Ascending aorta (tissue), 2 donors: ENCODE results near the gene FXN. TPM values are rescaled to one million over a fixed set of nuclear protein-coding genes. Genes with fewer than 3 reads are reported as not detected.
"Not testable (repeated sequence)": the region's sequence is repeated elsewhere in the genome, so short reads cannot be mapped to it uniquely, and the experiment has no call there.

ENCODE experiments used
- DNase-seq, 2 donors: peaks; one replicate each; pipeline ENCODE4 v3.0.0-alpha.2; 2019; ENCODE audit warnings: low spot score in 2 of 2
- H3K27ac ChIP-seq, 2 donors: fragments of 200-600 bp; sonication (generic); one replicate each; pipeline ENCODE4 v1.5.1; 2016 to 2017; ENCODE audit warnings: mild to moderate bottlenecking in 1 of 2
- H3K27me3 ChIP-seq: fragments of 200-600 bp; sonication (generic); one replicate; pipeline ENCODE4 v1.5.1; 2017
- H3K36me3 ChIP-seq, 2 donors: fragments of 200-600 bp; sonication (generic); one replicate each; pipeline ENCODE4 v1.5.1; 2016
- H3K4me1 ChIP-seq, 2 donors: fragments of 200-600 bp; sonication (generic); one replicate each; pipeline ENCODE4 v1.5.1; 2016 to 2017; ENCODE audit warnings: mild to moderate bottlenecking in 1 of 2
- H3K4me3 ChIP-seq, 2 donors: fragments of 200-600 bp; sonication (generic); one replicate each; pipeline ENCODE4 v1.5.1; 2016 to 2017; ENCODE audit warnings: mild to moderate bottlenecking in 1 of 2
- H3K9me3 ChIP-seq, 2 donors: fragments of 200-600 bp; sonication (generic); one replicate each; pipeline ENCODE4 v1.5.1; 2016
- intact Hi-C: fragments of 100-400 bp; cut with DNase I; formaldehyde crosslinking; loops from one replicate; pipeline ENCODE4 v1.15.1; 2023
- total RNA-seq: library from RNA; depleted of rRNA; stranded (reverse); fragments of >200 nt; gene quantifications from one replicate; pipeline ENCODE4 v1.1.0, GENCODE V29; 2016
- TF ChIP-seq, protein P1 (sequence below), 3 experiments: fragments of 200-600 bp in 2 of 3; fragments of 450-650 bp in 1 of 3; sonication (generic) in 2 of 3; IDR thresholded peaks; one replicate each; pipeline ENCODE4 v1.5.1; 2016 to 2019; ENCODE audit warnings: antibody characterized with exemption in 3 of 3, mild to moderate bottlenecking in 1 of 3, moderate library complexity in 1 of 3

Gene FXN
- total RNA-seq, 1 donor from 2014 or later = not detected

DNA sequence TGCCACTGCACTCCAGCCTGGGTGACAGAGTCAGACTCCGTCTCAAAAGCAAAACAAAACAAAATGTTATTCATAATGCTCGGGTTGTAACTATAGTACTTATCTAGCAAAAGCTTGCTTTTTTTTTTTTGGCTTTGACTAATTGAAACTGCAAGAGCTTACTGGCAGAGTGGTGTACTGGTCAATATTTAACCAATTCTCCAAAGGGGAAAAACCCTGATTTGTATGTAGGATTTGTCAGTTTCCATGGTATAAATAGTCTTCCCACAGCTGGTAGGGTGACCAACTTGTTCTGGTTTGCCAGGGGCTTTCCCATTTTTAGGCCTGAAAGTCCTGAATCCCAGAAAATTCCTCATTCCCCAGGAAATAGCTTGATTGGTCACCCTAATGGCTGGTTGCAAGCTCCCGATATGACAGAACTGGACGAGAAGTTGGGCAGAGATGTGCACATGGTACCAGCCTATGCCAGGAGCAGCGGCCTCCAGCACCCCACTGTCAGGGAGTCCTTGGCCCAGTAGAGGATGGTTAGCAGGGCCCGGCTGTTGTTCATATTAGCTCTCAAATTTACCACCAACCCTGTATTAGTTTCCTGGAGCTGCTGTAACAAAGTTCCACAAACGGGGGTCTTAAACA lies 58.0 kb downstream of the FXN start:
- no peak overlapping the region for H3K4me3 ChIP-seq
- H3K27ac ChIP-seq = peak overlapping the region; percentile 45 to 60
- no peak for DNase-seq
- no peaks in the 10 kb centered on the region for H3K36me3 ChIP-seq
- TF ChIP-seq, protein P1, sequence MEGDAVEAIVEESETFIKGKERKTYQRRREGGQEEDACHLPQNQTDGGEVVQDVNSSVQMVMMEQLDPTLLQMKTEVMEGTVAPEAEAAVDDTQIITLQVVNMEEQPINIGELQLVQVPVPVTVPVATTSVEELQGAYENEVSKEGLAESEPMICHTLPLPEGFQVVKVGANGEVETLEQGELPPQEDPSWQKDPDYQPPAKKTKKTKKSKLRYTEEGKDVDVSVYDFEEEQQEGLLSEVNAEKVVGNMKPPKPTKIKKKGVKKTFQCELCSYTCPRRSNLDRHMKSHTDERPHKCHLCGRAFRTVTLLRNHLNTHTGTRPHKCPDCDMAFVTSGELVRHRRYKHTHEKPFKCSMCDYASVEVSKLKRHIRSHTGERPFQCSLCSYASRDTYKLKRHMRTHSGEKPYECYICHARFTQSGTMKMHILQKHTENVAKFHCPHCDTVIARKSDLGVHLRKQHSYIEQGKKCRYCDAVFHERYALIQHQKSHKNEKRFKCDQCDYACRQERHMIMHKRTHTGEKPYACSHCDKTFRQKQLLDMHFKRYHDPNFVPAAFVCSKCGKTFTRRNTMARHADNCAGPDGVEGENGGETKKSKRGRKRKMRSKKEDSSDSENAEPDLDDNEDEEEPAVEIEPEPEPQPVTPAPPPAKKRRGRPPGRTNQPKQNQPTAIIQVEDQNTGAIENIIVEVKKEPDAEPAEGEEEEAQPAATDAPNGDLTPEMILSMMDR (IDR thresholded peaks at IDR 0.05) = no peak
- H3K9me3 ChIP-seq = no peaks in the 10 kb centered on the region
- peaks cover 0 to 26% of the 10 kb centered on the region in 2 donors for H3K4me1 ChIP-seq
- no peaks in the 10 kb centered on the region for H3K27me3 ChIP-seq
- intact Hi-C loops = no loop called here

DNA sequence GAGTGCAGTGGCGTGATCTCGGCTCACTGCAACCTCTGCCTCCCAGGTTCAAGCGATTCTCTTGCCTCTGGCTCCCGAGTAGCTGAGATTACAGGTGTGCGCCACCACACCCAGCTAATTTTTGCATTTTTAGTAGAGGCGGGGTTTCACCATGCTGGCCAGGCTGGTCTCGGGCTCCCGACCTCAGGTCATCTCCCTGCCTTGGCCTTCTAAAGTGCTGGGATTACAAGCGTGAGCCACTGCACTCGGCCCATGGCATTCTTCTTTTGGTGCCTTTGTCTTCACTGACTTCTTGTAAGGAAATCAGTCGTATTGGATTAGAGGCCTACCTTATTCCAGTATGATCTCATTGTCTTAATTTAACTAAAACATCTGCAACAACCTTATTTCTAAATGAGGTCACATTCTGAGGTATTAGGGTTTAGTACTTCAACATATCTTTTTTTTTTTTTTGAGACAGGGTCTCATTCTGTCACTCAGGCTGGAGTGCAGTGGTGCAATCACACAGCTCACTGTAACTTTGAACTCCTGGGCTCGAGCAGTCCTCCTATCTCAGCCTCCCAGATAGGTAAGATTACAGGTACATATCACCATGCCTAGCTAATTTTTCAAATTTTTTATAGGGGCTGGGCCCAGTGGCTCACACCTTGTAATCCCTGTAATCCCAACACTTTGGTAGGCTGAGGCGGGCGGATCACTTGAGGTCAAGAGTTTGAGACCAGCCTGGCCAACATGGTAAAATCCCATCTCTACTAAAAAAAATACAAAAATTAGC lies 59.0 kb downstream of the FXN start:
- H3K36me3 ChIP-seq, H3K27me3 ChIP-seq, DNase-seq, H3K4me3 ChIP-seq, H3K9me3 ChIP-seq: not testable (repeated sequence)
- intact Hi-C loops = loop anchor here (5.0 kb wide), 1 partner anchor 83 kb away; no protein-coding TSS in a partner anchor
- H3K27ac ChIP-seq = peak overlapping the region in 1 of 2 donors; percentile 60
- H3K4me1 ChIP-seq = peaks cover 0 to 29% of the 10 kb centered on the region in 2 donors

DNA sequence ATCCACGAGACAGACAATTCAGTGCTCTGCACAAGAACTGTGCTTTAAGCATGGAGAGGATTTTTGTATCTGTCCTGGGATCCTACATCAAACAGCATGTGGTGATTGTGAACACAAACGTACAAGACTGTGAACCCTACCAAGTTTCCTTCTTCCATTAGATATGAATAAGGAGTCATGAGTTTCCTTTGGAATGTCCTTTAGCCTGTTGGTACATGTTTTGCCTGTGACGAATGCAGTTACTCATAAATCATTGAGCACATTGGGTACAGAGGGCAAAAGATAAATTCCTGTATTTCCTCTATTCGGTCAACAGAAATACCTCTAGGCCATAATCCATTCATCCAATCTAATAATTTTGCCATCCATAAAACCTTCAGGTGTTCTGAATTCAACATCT lies 61.5 kb downstream of the FXN start:
- H3K27me3 ChIP-seq = no peaks in the 10 kb centered on the region
- no peaks in the 10 kb centered on the region for H3K9me3 ChIP-seq
- H3K27ac ChIP-seq = peak overlapping the region; percentile 74 to 87
- no peak overlapping the region for H3K4me3 ChIP-seq
- no peak for DNase-seq
- no peaks in the 10 kb centered on the region for H3K36me3 ChIP-seq
- H3K4me1 ChIP-seq = peaks cover 0 to 29% of the 10 kb centered on the region in 2 donors
- intact Hi-C loops = loop anchor here (2.0 to 5.0 kb wide), 2 partner anchors 18 to 80 kb away; no protein-coding TSS in a partner anchor
- TF ChIP-seq, protein P1 (IDR thresholded peaks at IDR 0.05) = no peak

DNA sequence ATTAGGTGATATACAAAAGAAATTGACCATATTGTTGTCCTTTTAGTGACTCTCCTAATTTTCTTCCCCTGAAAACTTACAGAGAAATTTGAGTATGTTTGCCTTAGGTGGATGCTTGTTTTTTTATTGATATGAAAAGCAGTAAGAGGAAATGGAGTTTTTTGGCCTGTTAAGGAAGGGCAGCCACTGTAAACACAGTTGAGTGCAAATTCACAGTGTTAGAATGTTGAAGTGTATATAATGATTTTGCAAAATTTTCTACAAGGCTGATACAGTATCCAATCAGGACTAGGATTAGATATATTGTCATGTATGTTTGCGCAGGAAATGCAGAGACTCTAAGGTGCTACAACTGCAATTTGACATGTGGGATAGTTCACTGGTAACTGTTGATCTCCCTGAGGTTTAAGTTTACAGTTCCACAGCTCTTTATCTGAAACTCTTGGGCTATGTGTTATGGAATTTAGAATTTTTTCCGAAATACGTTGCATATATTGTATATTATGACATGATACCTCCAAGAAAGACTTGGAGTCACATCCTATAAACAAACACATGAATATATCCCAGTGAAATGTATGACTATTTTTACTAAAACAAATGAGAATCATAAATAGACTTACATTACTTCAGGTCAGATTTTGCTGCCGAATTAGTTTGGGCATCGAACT lies 62.5 kb downstream of the FXN start:
- no peak for DNase-seq
- TF ChIP-seq, protein P1 (IDR thresholded peaks at IDR 0.05) = no peak
- Histone ChIP-seq H3K27me3 (no peaks in the 10 kb centered on the region), H3K36me3 (no peaks in the 10 kb centered on the region), H3K9me3 (no peaks in the 10 kb centered on the region), H3K4me1 (peaks cover 0 to 29% of the 10 kb centered on the region in 2 donors), H3K4me3 (no peak overlapping the region), H3K27ac (peak overlapping the region; percentile 74 to 87)
- intact Hi-C loops = loop anchor here (1.0 to 5.0 kb wide), 4 partner anchors 19 to 79 kb away; no protein-coding TSS in a partner anchor

DNA sequence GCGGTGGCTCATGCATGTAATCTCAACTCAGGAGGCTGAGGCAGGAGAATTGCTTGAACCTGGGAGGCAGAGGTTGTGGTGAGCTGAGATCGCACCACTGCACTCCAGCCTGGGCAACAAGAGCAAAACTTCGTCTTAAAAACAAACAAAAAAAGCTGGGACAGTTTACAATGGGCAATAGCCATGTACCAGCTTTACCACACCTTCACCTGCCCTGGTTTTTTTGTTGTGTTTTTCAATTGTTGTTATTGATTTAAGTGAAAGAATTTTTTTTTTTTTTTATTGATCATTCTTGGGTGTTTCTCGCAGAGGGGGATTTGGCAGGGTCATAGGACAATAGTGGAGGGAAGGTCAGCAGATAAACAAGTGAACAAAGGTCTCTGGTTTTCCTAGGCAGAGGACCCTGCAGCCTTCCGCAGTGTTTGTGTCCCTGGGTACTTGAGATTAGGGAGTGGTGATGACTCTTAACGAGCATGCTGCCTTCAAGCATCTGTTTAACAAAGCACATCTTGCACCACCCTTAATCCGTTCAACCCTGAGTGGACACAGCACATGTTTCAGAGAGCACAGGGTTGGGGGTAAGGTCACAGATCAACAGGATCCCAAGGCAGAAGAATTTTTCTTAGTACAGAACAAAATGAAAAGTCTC lies 67.9 kb downstream of the FXN start:
- H3K27me3 ChIP-seq, DNase-seq, H3K4me3 ChIP-seq, H3K4me1 ChIP-seq, H3K36me3 ChIP-seq, H3K9me3 ChIP-seq, H3K27ac ChIP-seq, intact Hi-C loops: not testable (repeated sequence)

DNA sequence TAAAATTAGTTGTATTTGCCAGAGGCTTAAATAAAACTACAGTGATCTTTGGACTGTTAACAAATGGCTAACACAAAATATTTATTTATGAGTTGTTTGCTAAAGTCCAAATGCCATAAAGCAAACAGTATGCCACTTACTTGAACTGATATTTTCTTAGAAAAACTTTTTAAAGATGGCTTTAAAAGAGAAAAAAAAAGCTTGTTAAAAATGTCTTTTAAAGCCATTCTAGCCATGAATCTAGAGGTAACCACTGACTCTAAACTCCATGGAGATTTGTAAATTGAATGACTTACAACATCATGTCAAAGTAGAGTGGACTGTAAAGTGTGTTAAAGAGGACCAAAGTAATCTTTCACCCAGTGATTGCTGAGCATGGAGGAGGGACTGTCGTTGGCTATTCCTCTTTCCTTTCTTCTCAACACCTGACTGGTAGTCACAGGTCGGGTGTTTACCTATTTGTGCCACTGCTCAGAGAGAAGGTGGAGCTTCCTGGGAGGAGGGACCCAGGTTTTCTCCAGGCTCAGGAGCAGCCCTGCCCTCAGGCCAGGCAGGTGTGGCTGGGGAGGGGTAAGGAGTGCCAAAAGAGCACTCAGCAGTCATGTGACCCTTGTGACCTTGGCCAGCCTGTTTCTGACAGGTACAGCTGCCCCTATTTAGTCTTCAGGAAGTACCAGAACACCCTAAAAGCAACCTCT lies 69.4 kb downstream of the FXN start:
- Histone ChIP-seq H3K4me1 (no peaks in the 10 kb centered on the region), H3K9me3 (no peaks in the 10 kb centered on the region), H3K4me3 (no peak overlapping the region), H3K27me3 (no peaks in the 10 kb centered on the region), H3K36me3 (no peaks in the 10 kb centered on the region), H3K27ac (no peak overlapping the region)
- TF ChIP-seq, protein P1 (IDR thresholded peaks at IDR 0.05) = no peak
- intact Hi-C loops = no loop called here
- DNase-seq = no peak
